ENCODE results near the gene TGFBR3. TPM values are rescaled to one million over a fixed set of nuclear protein-coding genes. Genes with fewer than 3 reads are reported as not detected.

The TGFBR3 gene
- total and polyA plus RNA-seq, 12 donors, result 6.6 to 36.7 (median 24.3) TPM

- no peak overlapping the region for H3K27ac ChIP-seq
- no peak for ATAC-seq
Observed at GRCh38 chr1:91916046-91916445, 30.1 kb upstream of the TGFBR3 start.

DNA sequence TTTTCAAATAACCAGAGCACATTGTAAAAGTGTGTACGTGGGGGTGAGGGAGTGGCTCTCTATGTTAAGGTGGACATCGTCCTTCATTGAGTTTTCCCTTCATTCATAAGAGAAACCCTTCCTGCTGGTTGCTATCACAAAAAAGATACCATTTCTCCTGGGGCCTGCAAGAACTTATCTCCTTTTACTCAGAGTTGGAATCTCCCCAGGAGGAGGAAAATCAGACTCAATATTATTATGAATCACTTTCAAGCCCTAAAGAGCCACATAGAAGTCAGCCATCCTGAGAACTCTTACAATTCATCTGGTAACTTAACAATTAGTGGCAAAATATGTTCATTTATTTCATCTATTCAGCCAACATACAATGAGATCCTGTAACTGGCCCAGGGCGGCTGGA, 27.1 kb upstream of the TGFBR3 start:
- Histone ChIP-seq H3K36me3 (no peaks in the 10 kb centered on the region), H3K9me3 (no peaks in the 10 kb centered on the region), H3K4me3 (no peak overlapping the region), H3K27me3 (no peaks in the 10 kb centered on the region), H3K27ac (no peak overlapping the region), H3K4me1 (peaks cover 0 to 10% (median 0%) of the 10 kb centered on the region in 9 donors)
- no peak for ATAC-seq
- no peak for DNase-seq
- TF ChIP-seq, protein P1, sequence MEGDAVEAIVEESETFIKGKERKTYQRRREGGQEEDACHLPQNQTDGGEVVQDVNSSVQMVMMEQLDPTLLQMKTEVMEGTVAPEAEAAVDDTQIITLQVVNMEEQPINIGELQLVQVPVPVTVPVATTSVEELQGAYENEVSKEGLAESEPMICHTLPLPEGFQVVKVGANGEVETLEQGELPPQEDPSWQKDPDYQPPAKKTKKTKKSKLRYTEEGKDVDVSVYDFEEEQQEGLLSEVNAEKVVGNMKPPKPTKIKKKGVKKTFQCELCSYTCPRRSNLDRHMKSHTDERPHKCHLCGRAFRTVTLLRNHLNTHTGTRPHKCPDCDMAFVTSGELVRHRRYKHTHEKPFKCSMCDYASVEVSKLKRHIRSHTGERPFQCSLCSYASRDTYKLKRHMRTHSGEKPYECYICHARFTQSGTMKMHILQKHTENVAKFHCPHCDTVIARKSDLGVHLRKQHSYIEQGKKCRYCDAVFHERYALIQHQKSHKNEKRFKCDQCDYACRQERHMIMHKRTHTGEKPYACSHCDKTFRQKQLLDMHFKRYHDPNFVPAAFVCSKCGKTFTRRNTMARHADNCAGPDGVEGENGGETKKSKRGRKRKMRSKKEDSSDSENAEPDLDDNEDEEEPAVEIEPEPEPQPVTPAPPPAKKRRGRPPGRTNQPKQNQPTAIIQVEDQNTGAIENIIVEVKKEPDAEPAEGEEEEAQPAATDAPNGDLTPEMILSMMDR (IDR thresholded peaks at IDR 0.05), result no peak
- intact Hi-C loops (cut with DNase I), result no loop called here
- WGBS, 2 donors, result 54 to 60% methylated on average over 3 of the region's 3 CpGs

More at GRCh38 chr1:91916046-91916445, 30.1 kb upstream of the TGFBR3 start:
- no peak for DNase-seq
- 75 to 89% methylated on average over 4 of the region's 4 CpGs for WGBS, 2 donors
- intact Hi-C loops (cut with DNase I), result no loop called here
- TF ChIP-seq, protein P1 (IDR thresholded peaks at IDR 0.05), result no peak
- H3K9me3 ChIP-seq, result no peaks in the 10 kb centered on the region
- H3K4me1 ChIP-seq, result peaks cover 0 to 10% (median 0%) of the 10 kb centered on the region in 9 donors
- H3K27me3 ChIP-seq, result no peaks in the 10 kb centered on the region
- no peak overlapping the region for H3K4me3 ChIP-seq
- H3K36me3 ChIP-seq, result no peaks in the 10 kb centered on the region

DNA sequence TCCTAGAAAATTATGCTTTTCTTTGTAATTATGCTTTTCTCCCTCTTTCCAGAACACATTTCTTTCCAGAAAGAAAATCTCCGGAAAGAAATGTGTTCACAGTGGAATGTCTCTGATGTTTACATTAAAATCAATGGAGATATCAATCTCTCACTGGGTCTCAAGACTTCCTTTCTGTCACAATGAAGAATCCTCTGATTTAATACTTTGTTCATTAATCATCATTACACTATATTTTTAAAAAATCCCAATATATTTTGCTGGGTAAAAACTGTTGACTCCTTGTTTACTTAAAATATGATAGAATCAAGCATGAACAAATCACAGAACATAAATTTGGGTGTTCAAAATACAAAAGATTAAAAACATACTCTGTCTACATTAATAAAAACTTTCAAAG, 26.3 kb upstream of the TGFBR3 start:
- intact Hi-C loops (cut with DNase I), result no loop called here
- Histone ChIP-seq H3K27ac (no peak overlapping the region), H3K27me3 (no peaks in the 10 kb centered on the region), H3K36me3 (no peaks in the 10 kb centered on the region), H3K4me1 (peaks cover 0 to 10% (median 0%) of the 10 kb centered on the region in 9 donors), H3K9me3 (no peaks in the 10 kb centered on the region), H3K4me3 (no peak overlapping the region)
- 68 to 72% methylated on average over 1 of the region's 1 CpG for WGBS, 2 donors
- DNase-seq, result no peak
- TF ChIP-seq, protein P1 (IDR thresholded peaks at IDR 0.05), result no peak
- ATAC-seq, result no peak

- Histone ChIP-seq H3K9me3 (no peaks in the 10 kb centered on the region), H3K27me3 (no peaks in the 10 kb centered on the region), H3K4me1 (peaks cover 0 to 7% (median 0%) of the 10 kb centered on the region in 9 donors), H3K27ac (no peak overlapping the region), H3K36me3 (no peaks in the 10 kb centered on the region), H3K4me3 (no peak overlapping the region)
- ATAC-seq, result no peak
- intact Hi-C loops (cut with DNase I), result no loop called here
- DNase-seq, result no peak
- TF ChIP-seq, protein P1 (IDR thresholded peaks at IDR 0.05), result no peak
Observed at GRCh38 chr1:91901231-91901630, 15.3 kb upstream of the TGFBR3 start.
